SJSA1 (cell line): ENCODE data around the gene EVL. TPM values are rescaled to one million over a fixed set of nuclear protein-coding genes. Genes with fewer than 3 reads are reported as not detected.
"Not testable (repeated sequence)": the region's sequence is repeated elsewhere in the genome, so short reads cannot be mapped to it uniquely, and the experiment has no call there.

ENCODE experiments used
- DNase-seq, 2 experiments: peaks; one replicate each; pipeline ENCODE4 v3.0.0-alpha.2; 2015 to 2020; ENCODE audit warnings: low spot score in 2 of 2, low read depth in 1 of 2
- H3K27ac ChIP-seq: fragments of 250-450 bp; sonication (Bioruptor Pico); 2 replicates; pipeline ENCODE4 v1.5.1; 2020; ENCODE audit warnings: mild to moderate bottlenecking, moderate library complexity
- H3K27me3 ChIP-seq: fragments of 250-450 bp; sonication (Bioruptor Pico); replicated peaks from 2 replicates; pipeline ENCODE4 v1.5.1; 2020; ENCODE audit warnings: mild to moderate bottlenecking, moderate library complexity
- H3K36me3 ChIP-seq: fragments of 250-450 bp; sonication (Bioruptor Pico); 2 replicates; pipeline ENCODE4 v1.5.1; 2020; ENCODE audit warnings: mild to moderate bottlenecking
- H3K4me1 ChIP-seq: fragments of 250-450 bp; sonication (Bioruptor Pico); replicated peaks from 2 replicates; pipeline ENCODE4 v1.6.1; 2021; ENCODE audit warnings: mild to moderate bottlenecking
- H3K4me3 ChIP-seq: fragments of 250-450 bp; sonication (Bioruptor Pico); 2 replicates; pipeline ENCODE4 v1.5.1; 2020; ENCODE audit warnings: mild to moderate bottlenecking
- H3K9me3 ChIP-seq: fragments of 250-450 bp; sonication (Bioruptor Pico); replicated peaks from 2 replicates; pipeline ENCODE4 v1.5.1; 2020; ENCODE audit warnings: mild to moderate bottlenecking
- total RNA-seq: library from RNA; depleted of rRNA; stranded (reverse); fragments of >200 nt; shearing (Covaris generic); gene quantifications from 2 replicates; pipeline ENCODE4 v1.2.3, GENCODE V29; 2014

The EVL gene
- total RNA-seq, 1 experiment from 2014 or later, result 10.8 TPM

- DNase-seq, result no peak
- H3K27ac ChIP-seq, result no peak overlapping the region
- H3K36me3 ChIP-seq, result no peaks in the 10 kb centered on the region
- no peak overlapping the region for H3K4me3 ChIP-seq
- H3K4me1 ChIP-seq, result peaks cover 4% of the 10 kb centered on the region; the same call in 1 of the 2 replicates
- peaks cover 5% of the 10 kb centered on the region; the same call in 1 of the 2 replicates for H3K9me3 ChIP-seq
- peaks cover 22% of the 10 kb centered on the region for H3K27me3 ChIP-seq
These were observed 90.8 kb downstream of the EVL start for GRCh38 chr14:100155756-100156616.

DNA sequence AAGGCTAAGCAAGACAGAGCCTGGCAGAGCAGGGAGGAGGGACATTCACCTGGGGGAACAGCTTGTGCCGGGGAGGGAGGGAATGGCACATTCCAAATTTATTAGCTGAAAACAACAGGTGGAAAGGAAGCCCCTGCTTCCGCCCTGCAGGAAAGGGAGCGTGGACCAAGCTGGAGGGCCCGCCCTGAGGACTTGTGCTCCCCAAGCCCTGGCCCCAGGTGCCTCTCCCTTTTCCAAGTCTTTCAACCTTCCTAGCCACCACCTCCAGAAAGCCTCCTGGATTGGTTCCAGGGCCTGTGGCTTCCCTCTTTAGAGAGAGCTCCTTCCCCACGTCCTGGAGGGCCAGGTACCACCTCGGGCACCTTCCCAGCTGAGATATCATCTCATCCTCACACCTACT is 91.6 kb downstream of the EVL start:
- Histone ChIP-seq H3K4me3 (no peak overlapping the region), H3K36me3 (no peaks in the 10 kb centered on the region), H3K4me1 (peaks cover 4% of the 10 kb centered on the region; the same call in 1 of the 2 replicates), H3K9me3 (peaks cover 5% of the 10 kb centered on the region; the same call in 1 of the 2 replicates), H3K27me3 (peaks cover 22% of the 10 kb centered on the region), H3K27ac (no peak overlapping the region)
- DNase-seq, result no peak

DNA sequence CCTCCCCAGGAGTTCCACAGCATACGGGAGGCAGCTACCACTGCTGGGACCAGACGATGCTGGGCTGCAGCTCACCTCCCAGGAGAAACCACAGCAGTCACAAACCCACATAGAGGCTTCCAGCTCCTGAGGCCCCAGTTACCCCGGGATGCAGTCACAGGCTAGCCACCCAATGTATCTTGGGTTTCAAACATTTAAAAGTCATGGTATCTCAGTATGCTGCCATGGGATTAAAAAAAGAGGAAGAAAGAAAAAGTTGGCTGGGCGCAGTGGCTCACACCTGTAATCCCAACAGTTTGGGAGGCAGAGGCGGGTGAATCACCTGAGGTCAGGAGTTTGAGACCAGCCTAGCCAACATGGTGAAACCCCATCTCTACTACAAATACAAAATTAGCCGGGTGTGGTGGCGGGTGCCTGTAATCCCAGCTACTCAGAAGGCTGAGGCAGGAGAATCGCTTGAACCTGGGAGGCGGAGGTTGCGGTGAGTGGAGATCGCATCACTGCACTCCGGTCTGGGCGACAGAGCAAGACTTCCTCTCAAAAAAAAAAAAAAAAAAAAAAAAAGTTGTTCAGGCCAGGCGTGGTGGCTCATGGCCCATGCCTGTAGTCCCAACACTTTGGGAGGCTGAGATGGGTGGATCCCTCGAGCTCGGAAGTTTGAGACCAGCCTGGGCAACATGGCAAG is 92.5 kb downstream of the EVL start:
- not testable (repeated sequence) for H3K27ac ChIP-seq, H3K9me3 ChIP-seq, H3K4me3 ChIP-seq, H3K36me3 ChIP-seq, H3K4me1 ChIP-seq, DNase-seq
- H3K27me3 ChIP-seq, result peaks cover 22% of the 10 kb centered on the region

- Histone ChIP-seq H3K36me3 (no peaks in the 10 kb centered on the region), H3K27ac (no peak overlapping the region), H3K9me3 (peaks cover 5% of the 10 kb centered on the region; the same call in 1 of the 2 replicates), H3K27me3 (peaks cover 22% of the 10 kb centered on the region), H3K4me3 (no peak overlapping the region), H3K4me1 (peaks cover 4% of the 10 kb centered on the region; the same call in 1 of the 2 replicates)
- no peak for DNase-seq
These were observed 93.4 kb downstream of the EVL start for GRCh38 chr14:100158566-100159093.

- Histone ChIP-seq H3K36me3 (no peaks in the 10 kb centered on the region), H3K4me3 (no peak within 1 kb of the TSS), H3K27me3 (peaks cover 22% of the 10 kb centered on the region), H3K27ac (no peak within 1 kb of the TSS), H3K9me3 (peaks cover 5% of the 10 kb centered on the region; the same call in 1 of the 2 replicates), H3K4me1 (peaks cover 4% of the 10 kb centered on the region; the same call in 1 of the 2 replicates)
- no peak for DNase-seq
These were observed 94.1 kb downstream of the EVL start, which contains the start of gene DEGS2 for GRCh38 chr14:100159094-100159864. DEGS2 (minus strand) TSS chr14:100159645; CDS start chr14:100159587, 58 bp downstream.

GRCh38 chr14:100159865-100160533 is 94.8 kb downstream of the EVL start:
- H3K27me3 ChIP-seq, result peaks cover 22% of the 10 kb centered on the region
- DNase-seq, result no peak
- H3K9me3 ChIP-seq, result peaks cover under 1% of the 10 kb centered on the region; the same call in 1 of the 2 replicates
- H3K4me1 ChIP-seq, result peaks cover 4% of the 10 kb centered on the region; the same call in 1 of the 2 replicates
- no peak overlapping the region for H3K27ac ChIP-seq
- H3K4me3 ChIP-seq, result no peak overlapping the region
- no peaks in the 10 kb centered on the region for H3K36me3 ChIP-seq

DNA sequence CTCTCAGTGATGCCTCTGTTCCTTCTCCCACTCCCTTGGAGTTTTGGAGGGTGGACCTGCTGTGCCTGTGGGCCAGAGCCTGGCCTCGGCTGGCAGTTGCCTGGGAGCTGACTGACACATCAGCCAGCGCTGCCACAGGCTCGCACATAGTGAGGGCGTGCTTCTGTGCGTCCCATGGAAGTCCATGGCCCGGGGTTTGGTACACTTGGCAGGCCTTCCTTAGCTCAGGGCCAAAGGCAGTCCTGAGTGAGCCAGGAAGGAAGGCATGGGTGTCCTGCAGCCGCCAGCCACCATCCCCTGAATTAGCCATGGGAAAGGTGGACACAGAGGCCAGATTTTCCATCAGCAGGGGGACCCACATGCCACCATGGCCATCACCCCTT is 95.3 kb downstream of the EVL start:
- Histone ChIP-seq H3K27ac (no peak overlapping the region), H3K27me3 (peaks cover 22% of the 10 kb centered on the region), H3K36me3 (no peaks in the 10 kb centered on the region), H3K4me1 (peaks cover 4% of the 10 kb centered on the region; the same call in 1 of the 2 replicates), H3K9me3 (no peaks in the 10 kb centered on the region), H3K4me3 (no peak overlapping the region)
- no peak for DNase-seq

DNA sequence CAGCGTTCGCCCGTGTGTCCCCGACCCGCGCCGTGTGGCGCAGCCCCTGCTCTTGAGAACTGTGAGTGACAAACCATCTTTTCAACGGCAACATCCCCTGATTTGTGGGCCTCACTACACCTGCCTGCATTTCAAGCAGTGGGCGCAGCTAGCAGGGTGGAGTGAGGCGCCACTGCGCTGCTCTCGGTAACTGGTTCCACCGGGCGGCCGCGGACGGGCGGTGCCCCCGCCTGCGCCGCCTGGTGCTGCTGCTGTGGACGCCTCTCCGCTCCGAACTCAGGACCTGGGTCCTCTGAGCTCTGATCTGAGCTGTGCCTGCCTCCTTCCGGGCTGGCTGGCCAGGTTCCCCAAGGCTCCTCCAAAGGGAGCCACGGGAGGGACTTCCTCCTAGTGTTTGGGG is 100.2 kb downstream of the EVL start:
- H3K4me1 ChIP-seq, result 0 out of 2 replicates have a peak, but pooled peaks cover 3% of the 10 kb centered on the region
- peaks cover 2% of the 10 kb centered on the region for H3K27me3 ChIP-seq
- no peaks in the 10 kb centered on the region for H3K9me3 ChIP-seq
- H3K27ac ChIP-seq, result no peak overlapping the region
- H3K4me3 ChIP-seq, result no peak overlapping the region
- H3K36me3 ChIP-seq, result no peaks in the 10 kb centered on the region
- no peak for DNase-seq

- no peaks in the 10 kb centered on the region for H3K36me3 ChIP-seq
- no peaks in the 10 kb centered on the region; the same call in 1 of the 2 replicates for H3K27me3 ChIP-seq
- no peak overlapping the region for H3K4me3 ChIP-seq
- H3K9me3 ChIP-seq, result no peaks in the 10 kb centered on the region
- 0 out of 2 replicates have a peak, but pooled peaks cover 3% of the 10 kb centered on the region for H3K4me1 ChIP-seq
- DNase-seq, result no peak
- no peak overlapping the region for H3K27ac ChIP-seq
These were observed 100.7 kb downstream of the EVL start for GRCh38 chr14:100165831-100166440.

- no peaks in the 10 kb centered on the region for H3K36me3 ChIP-seq
- H3K27ac ChIP-seq, result no peak overlapping the region
- no peak overlapping the region for H3K4me3 ChIP-seq
- no peaks in the 10 kb centered on the region for H3K27me3 ChIP-seq
- no peak for DNase-seq
- 0 out of 2 replicates have a peak, but pooled peaks cover 3% of the 10 kb centered on the region for H3K4me1 ChIP-seq
- H3K9me3 ChIP-seq, result no peaks in the 10 kb centered on the region
These were observed 103.3 kb downstream of the EVL start for GRCh38 chr14:100168506-100168905.

- Histone ChIP-seq H3K27me3 (no peaks in the 10 kb centered on the region), H3K4me1 (0 out of 2 replicates have a peak, but pooled peaks cover 3% of the 10 kb centered on the region), H3K36me3 (no peaks in the 10 kb centered on the region), H3K9me3 (no peaks in the 10 kb centered on the region), H3K27ac (no peak overlapping the region), H3K4me3 (no peak overlapping the region)
- DNase-seq, result no peak
These were observed 105.7 kb downstream of the EVL start for GRCh38 chr14:100170880-100171279.

DNA sequence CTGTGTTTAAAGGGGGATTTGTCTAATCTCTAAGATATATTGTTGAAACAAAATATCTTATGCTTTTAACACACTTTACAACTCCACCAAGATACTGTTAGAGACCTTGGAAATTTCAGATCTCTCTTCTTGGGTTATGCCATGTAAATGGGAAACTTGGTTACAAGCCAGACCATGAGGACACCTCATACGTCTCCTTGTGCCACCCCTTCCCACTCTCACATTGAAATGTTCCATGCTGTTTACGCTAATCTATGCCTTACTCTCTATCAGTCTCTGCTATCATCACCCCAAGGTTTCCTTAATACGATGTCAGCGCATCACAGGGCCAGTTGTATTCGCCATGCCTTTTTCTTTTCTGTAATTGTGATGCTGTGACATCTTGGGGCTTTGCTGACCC is 107.6 kb downstream of the EVL start:
- no peak for DNase-seq
- Histone ChIP-seq H3K36me3 (no peaks in the 10 kb centered on the region), H3K27ac (no peak overlapping the region), H3K4me1 (no peaks in the 10 kb centered on the region), H3K4me3 (no peak overlapping the region), H3K27me3 (no peaks in the 10 kb centered on the region), H3K9me3 (no peaks in the 10 kb centered on the region)
